K562 (cell line): ENCODE data around the gene ADPGK. TPM values are rescaled to one million over a fixed set of nuclear protein-coding genes. Genes with fewer than 3 reads are reported as not detected.
"Not testable (repeated sequence)": the region's sequence is repeated elsewhere in the genome, so short reads cannot be mapped to it uniquely, and the experiment has no call there.

Experiments used
- ATAC-seq: fragments of 200-7000 bp; cut with Tn5 transposase; 3 replicates; pipeline ENCODE4 v1.9.1; 2020; ENCODE audit warnings: moderate library complexity
- BruUV-seq: library from RNA; stranded (reverse); fragments of 400-500 nt; replicated peaks from 2 replicates; lab custom pipeline; 2021; lab: Mats Ljungman, UMichigan
- CTCF ChIA-PET: fragments of 300-600 bp; formaldehyde crosslinking; extraction: SDS; loops from one replicate; lab custom pipeline; 2021; ENCODE audit warnings: low intra/inter-chr PET ratio; lab: Yijun Ruan, JAX
- POLR2A ChIA-PET: fragments of 300-600, 350-650 bp; sonication (Branson Sonifier 250); formaldehyde crosslinking; extraction: SDS; loops from one replicate; lab custom pipeline; 2021; ENCODE audit warnings: antibody characterized with exemption, inconsistent platforms; lab: Yijun Ruan, JAX
- DNase-seq, 4 experiments: peaks; one replicate each; pipeline versions ENCODE4 v3.0.0 to v3.0.0-alpha.2; 2011 to 2018; ENCODE audit warnings: low spot score in 3 of 4, mixed read lengths in 3 of 4; ENCODE audit errors: extremely low read depth in 1 of 4
- FAIRE-seq: peaks from 2 replicates; lab custom pipeline; 2011; peaks lifted over from hg19 to GRCh38; lab: Jason Lieb, UNC
- H2AFZ ChIP-seq: 2 replicates; pipeline ENCODE4 v1.6.0; 2011; ENCODE audit warnings: low read depth, low read length, control low read depth, inconsistent platforms
- H3K27ac ChIP-seq: fragments of 200-600 bp; 3 replicates; pipeline ENCODE4 v1.8.0; 2011; ENCODE audit warnings: low read depth, mild to moderate bottlenecking, control low read depth, inconsistent platforms, low read length, moderate library complexity, mixed read lengths; ENCODE audit errors: extremely low read depth
- H3K27me3 ChIP-seq, 2 experiments: fragments of 300-600 bp in 1 of 2; 2 replicates in 1 of 2; 3 replicates in 1 of 2; pipeline versions ENCODE4 v1.6.0 to v1.8.0; 2011; ENCODE audit warnings: inconsistent platforms in 2 of 2, low read length in 2 of 2, mild to moderate bottlenecking in 1 of 2, mixed read lengths in 1 of 2, moderate library complexity in 1 of 2; ENCODE audit not compliant: control insufficient read depth in 2 of 2, insufficient read depth in 2 of 2
- H3K36me3 ChIP-seq: fragments of 300-600 bp; 3 replicates; pipeline ENCODE4 v1.8.0; 2011; ENCODE audit warnings: mild to moderate bottlenecking, low read length, inconsistent platforms; ENCODE audit not compliant: control insufficient read depth, insufficient read depth
- H3K4me1 ChIP-seq, 2 experiments: fragments of 200-600 bp in 1 of 2; replicated peaks in 1 of 2; 2 replicates in 1 of 2; 3 replicates in 1 of 2; pipeline versions ENCODE4 v1.5.1 to v1.8.0; 2011; ENCODE audit warnings: inconsistent platforms in 2 of 2, low read length in 2 of 2, mild to moderate bottlenecking in 1 of 2, mixed read lengths in 1 of 2, moderate library complexity in 1 of 2; ENCODE audit not compliant: control insufficient read depth in 2 of 2, insufficient read depth in 2 of 2
- H3K4me2 ChIP-seq: 2 replicates; pipeline ENCODE4 v1.6.1; 2011; ENCODE audit warnings: low read length, control low read depth, inconsistent platforms, mixed read lengths; ENCODE audit not compliant: insufficient read depth
- H3K4me3 ChIP-seq: fragments of 200-600 bp; sonication (generic), shearing (Covaris generic); 2 replicates; pipeline ENCODE4 v1.5.1; 2016; ENCODE audit warnings: control low read depth, inconsistent platforms
- H3K79me2 ChIP-seq: fragments of 200-600 bp; 3 replicates; pipeline ENCODE4 v1.8.0; 2011; ENCODE audit warnings: low read length, inconsistent platforms; ENCODE audit not compliant: control insufficient read depth, insufficient read depth
- H3K9ac ChIP-seq, 2 experiments: 2 replicates each; pipeline versions ENCODE4 v1.6.0 to v1.6.1; 2011; ENCODE audit warnings: low read depth in 2 of 2, low read length in 2 of 2, control low read depth in 1 of 2, inconsistent platforms in 1 of 2, mild to moderate bottlenecking in 1 of 2, mixed read lengths in 1 of 2; ENCODE audit not compliant: insufficient read depth in 1 of 2
- H3K9me1 ChIP-seq: one replicate; pipeline ENCODE4 v1.6.0; 2011; ENCODE audit warnings: inconsistent platforms, mild to moderate bottlenecking, low read length, moderate library complexity; ENCODE audit not compliant: control insufficient read depth, insufficient read depth
- H3K9me3 ChIP-seq: replicated peaks from 2 replicates; pipeline ENCODE4 v1.5.1; 2011; ENCODE audit warnings: low read depth, low read length, inconsistent platforms; ENCODE audit not compliant: control insufficient read depth, insufficient read depth
- H4K20me1 ChIP-seq: replicated peaks from 2 replicates; pipeline ENCODE4 v1.6.1; 2011; ENCODE audit warnings: low read length, inconsistent platforms, mixed read lengths; ENCODE audit not compliant: control insufficient read depth, insufficient read depth
- BDP1 ChIP-seq: IDR thresholded peaks from 3 replicates; pipeline ENCODE4 v1.6.1; 2011; ENCODE audit not compliant: insufficient read length, insufficient read depth
- KDM5B ChIP-seq: fragments of 200-600 bp; sonication (generic); IDR thresholded peaks from 2 replicates; pipeline ENCODE4 v1.6.1; 2012; ENCODE audit warnings: low read depth, mild to moderate bottlenecking, moderate library complexity, low read length, control low read depth, inconsistent platforms; ENCODE audit not compliant: insufficient replicate concordance
- ZNF232 ChIP-seq: sonication (generic); formaldehyde crosslinking; IDR thresholded peaks from 2 replicates; pipeline ENCODE4 v1.8.0; 2022; ENCODE audit warnings: mild to moderate bottlenecking, missing genetic modification reagents
- ZNF644 ChIP-seq: fragments of 200-800 bp; sonication (Bioruptor generic); IDR thresholded peaks from 2 replicates; pipeline ENCODE4 v1.6.1; 2016; ENCODE audit warnings: low read depth, missing genetic modification characterization, missing compliant biosample characterization
- WGBS: fragments of 100-300 bp; shearing (Covaris generic); methylation state at CpG from one replicate; pipeline ENCODE4 v1.1.6; 2016; ENCODE audit warnings: low coverage, mixed read lengths; ENCODE audit not compliant: insufficient coverage; ENCODE audit errors: missing lambda C conversion rate; 5-methylcytosine and 5-hydroxymethylcytosine counted together
- in situ Hi-C: fragments of 300-500 bp; cut with MboI; formaldehyde crosslinking; loops from 4 replicates; pipeline ENCODE4 v1.15.0; 2018; ENCODE audit warnings: inconsistent platforms, mixed read lengths
- intact Hi-C: fragments of 100-400 bp; cut with micrococcal nuclease; formaldehyde crosslinking; loops from 2 replicates; pipeline ENCODE4 v1.14.2; 2022
- polyA plus RNA-seq, 8 experiments: library from polyadenylated mRNA; depleted of rRNA in 4 of 8; stranded (reverse) in 5 of 8; unstranded in 3 of 8; fragments of >200 nt; fragmentation: Nextera tagmentation in 2 of 8; fragmentation: Illumina TruSeq in 1 of 8; extraction: Ambion mirVana in 2 of 8; extraction: Trizol in 1 of 8; gene quantifications; 2 replicates each; pipeline versions ENCODE4 v1.2.1 to v1.2.3, GENCODE V29; 2011 to 2014; ENCODE audit warnings: inconsistent platforms in 1 of 8, missing spikeins in 1 of 8
- total RNA-seq, 7 experiments: library from RNA; depleted of rRNA in 6 of 7; stranded (reverse); fragments of >200 nt in 6 of 7; fragmentation: Illumina TruSeq in 2 of 7; extraction: Trizol in 2 of 7; gene quantifications; 2 replicates each; pipeline versions ENCODE4 v1.2.1 to v1.2.3, GENCODE V29; 2011 to 2021; ENCODE audit warnings: low replicate concordance in 1 of 7
- TF ChIP-seq, protein P1 (sequence below): fragments of 450-650 bp; IDR thresholded peaks from 2 replicates; pipeline ENCODE4 v1.6.1; 2017; ENCODE audit warnings: mild to moderate bottlenecking, moderate library complexity

ADPGK gene
- total and polyA plus RNA-seq, 9 of the 15 experiments (the other 6 are each of a cell fraction or from before 2014, with no cell fraction given): 13.4 to 97.4 (median 48.5) TPM

DNA sequence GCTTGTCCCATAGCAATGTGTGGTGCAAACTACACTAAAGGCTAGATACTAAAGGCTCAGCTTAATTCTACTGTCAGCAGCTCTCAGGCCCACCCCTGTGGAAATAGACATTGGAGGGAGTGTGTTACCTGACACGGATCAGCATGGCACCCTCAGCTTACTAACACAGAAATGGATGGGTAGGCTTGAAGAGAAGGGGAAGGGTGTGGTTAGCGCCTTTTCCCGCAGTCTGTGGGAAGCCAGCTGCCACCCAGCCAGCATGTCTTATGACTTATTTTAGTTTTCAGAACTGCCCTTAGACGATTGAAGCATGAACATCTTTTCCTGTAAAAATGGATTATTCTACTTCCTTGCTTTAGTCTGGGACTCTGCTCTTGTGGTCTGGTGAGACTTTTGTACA is 25.8 kb upstream of the ADPGK start:
- CTCF ChIA-PET: no interaction called here
- 0% methylated on average over 4 of the region's 4 CpGs for WGBS

GRCh38 chr15:72807346-72807745 is 23.8 kb upstream of the ADPGK start:
- H3K9me3 ChIP-seq, H3K27ac ChIP-seq, in situ Hi-C loops, H2AFZ ChIP-seq, FAIRE-seq, H3K9me1 ChIP-seq, H3K36me3 ChIP-seq, POLR2A ChIA-PET, H3K9ac ChIP-seq, H4K20me1 ChIP-seq, intact Hi-C loops, BruUV-seq, H3K4me1 ChIP-seq, H3K4me3 ChIP-seq, H3K79me2 ChIP-seq, DNase-seq, ATAC-seq, H3K4me2 ChIP-seq, CTCF ChIA-PET: not testable (repeated sequence)
- H3K27me3 ChIP-seq: peaks cover 9 to 37% of the 10 kb centered on the region in 2 experiments
- 6% methylated on average over 5 of the region's 22 CpGs for WGBS

More for the DNA sequence above, 25.8 kb upstream of the ADPGK start:
- Histone ChIP-seq H3K4me2 (no peak overlapping the region), H3K4me1 (no peaks in the 10 kb centered on the region), H3K9me1 (no peaks in the 10 kb centered on the region), H4K20me1 (no peaks in the 10 kb centered on the region), H3K27me3 (peaks cover 9 to 39% of the 10 kb centered on the region in 2 experiments), H3K4me3 (no peak overlapping the region), H3K9me3 (no peaks in the 10 kb centered on the region), H2AFZ (no peak overlapping the region), H3K79me2 (no peaks in the 10 kb centered on the region), H3K27ac (no peak overlapping the region), H3K9ac (no peak overlapping the region), H3K36me3 (no peaks in the 10 kb centered on the region)
- no peak for ATAC-seq
- TF ChIP-seq BDP1 (no peak), ZNF232 (CRISPR knock-in tag) (no peak), ZNF644 (no peak), KDM5B (no peak)
- TF ChIP-seq, protein P1, sequence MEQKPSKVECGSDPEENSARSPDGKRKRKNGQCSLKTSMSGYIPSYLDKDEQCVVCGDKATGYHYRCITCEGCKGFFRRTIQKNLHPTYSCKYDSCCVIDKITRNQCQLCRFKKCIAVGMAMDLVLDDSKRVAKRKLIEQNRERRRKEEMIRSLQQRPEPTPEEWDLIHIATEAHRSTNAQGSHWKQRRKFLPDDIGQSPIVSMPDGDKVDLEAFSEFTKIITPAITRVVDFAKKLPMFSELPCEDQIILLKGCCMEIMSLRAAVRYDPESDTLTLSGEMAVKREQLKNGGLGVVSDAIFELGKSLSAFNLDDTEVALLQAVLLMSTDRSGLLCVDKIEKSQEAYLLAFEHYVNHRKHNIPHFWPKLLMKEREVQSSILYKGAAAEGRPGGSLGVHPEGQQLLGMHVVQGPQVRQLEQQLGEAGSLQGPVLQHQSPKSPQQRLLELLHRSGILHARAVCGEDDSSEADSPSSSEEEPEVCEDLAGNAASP: no peak
- FAIRE-seq: no peak
- POLR2A ChIA-PET: interaction anchor here (1.3 kb wide), 1 partner anchor 19 kb away, joined by 3 read pairs; no protein-coding TSS in a partner anchor
- intact Hi-C loops (no loop called here), in situ Hi-C loops (no loop called here)
- no peak for DNase-seq
- BruUV-seq: no TSS peak
